Fibroblast of skin of right quadriceps (primary cell): ENCODE results near the gene RAPGEF4.

Source experiments
- DNase-seq: peaks from one replicate; pipeline ENCODE4 v3.0.0-alpha.2; 2013

The RAPGEF4 gene

DNA sequence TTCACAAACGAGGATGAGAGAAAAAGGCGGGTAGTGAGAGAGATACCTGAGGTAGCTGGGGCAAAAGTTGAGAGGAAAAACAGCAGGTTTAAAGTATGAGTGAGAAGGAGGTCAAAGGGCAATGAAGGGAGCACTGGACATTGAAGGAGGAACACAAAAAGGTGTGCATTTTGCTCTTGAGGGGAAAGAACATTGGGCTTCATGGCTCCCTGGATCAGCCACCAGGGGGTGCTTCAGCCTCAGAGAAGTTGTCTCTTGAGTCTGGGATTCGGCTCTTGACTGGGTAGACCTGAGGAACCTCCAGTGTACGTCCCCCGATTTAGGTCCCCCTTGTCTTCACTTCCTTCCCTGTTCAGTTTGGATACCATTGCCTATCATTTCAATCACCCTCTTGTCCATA lies 128.5 kb downstream of the RAPGEF4 start:
- peak; percentile 25 for DNase-seq

DNA sequence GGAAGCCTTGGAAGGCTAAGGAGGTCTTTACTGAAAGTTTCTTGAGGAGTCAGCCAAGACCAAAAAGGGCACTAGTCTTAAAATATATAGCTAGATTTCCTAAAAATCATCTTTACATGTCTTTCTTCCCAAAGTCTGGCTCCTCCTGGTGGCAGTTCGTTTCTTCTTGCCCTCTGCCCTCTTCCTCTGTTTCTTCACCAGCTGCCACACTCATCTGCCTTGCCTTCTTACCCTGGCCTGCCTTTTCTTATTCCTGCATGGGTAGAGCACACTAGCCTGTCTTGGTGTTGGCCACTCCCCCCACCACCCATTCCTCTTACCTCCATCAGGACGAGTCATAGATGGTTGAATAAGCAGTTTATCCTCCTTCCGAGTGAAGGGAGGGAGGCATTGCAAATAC lies 129.8 kb downstream of the RAPGEF4 start:
- DNase-seq = no peak

DNA sequence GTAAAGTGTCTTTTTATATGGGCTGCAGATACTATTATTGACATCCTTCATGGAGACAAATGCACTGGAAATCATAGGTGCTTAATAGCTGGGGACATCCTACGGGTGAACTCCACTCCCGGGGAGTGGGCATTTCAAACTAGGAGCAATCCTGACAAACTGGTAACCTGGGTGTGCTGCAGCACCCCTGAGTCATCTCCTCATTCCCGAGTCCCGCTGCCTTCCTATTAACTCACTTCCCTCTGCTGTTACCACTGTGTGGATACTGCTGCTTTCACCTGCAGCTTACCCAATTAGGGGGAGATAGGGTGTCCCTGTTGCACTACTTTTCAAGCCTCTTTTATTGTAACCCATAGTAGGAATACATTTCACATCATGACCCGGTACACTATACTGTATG lies 134.2 kb downstream of the RAPGEF4 start:
- DNase-seq = no peak

DNA sequence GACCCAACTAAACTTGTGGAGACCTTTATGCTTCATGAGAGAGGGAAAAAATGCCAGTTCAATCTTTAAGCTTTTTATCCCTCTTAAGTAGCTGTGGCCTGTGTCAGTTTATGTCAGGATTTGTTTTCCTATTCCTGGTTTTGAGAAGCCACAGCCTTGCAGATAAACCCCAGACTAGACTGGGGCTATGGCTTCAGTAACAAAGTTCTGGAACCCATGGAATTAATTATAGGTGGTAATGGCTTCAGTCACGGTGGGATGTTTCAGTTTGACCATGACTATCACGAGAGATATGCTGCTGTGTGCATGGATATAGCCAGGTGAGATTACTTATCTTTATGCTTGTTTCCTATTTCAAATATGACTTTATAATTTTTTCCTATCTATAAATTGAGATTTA lies 134.8 kb downstream of the RAPGEF4 start:
- DNase-seq = no peak

DNA sequence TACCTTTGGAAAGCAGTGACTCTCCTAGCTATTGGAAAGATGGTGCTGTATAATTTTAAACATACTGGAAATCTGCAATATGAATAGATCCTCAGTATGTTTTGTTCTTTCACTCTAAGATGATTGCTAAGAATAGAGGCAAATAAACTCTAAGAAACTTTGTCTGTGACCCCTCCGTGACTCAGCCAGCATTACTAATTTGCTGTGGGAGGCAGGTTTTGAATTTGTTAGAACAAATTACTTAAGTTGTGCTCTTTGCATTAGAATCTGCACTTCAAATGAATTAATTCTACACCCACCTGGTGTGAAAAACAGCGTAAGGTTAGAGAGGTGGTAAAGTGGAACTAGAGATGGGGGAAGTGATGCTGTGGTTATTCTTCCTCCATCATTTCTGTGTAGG lies 142.2 kb downstream of the RAPGEF4 start:
- DNase-seq = no peak

DNA sequence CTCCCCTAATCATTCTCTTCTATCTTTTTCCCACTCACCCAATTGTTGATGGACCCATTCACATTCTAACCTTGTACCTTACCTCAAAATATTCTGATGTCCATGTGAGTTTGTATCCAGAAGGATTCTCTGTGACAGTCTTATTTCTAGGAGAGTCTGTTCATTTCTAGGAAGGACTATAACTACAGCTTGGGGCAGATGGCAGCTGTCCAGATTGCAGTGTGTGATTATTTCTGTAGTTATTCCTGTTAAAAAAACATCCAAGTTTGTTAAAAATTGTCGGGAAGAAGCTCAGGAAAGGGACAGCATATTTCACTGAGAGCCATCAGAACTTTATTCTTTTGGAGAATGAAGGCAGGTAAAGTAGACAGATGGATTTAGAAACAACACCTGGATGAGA lies 142.6 kb downstream of the RAPGEF4 start:
- no peak for DNase-seq

DNA sequence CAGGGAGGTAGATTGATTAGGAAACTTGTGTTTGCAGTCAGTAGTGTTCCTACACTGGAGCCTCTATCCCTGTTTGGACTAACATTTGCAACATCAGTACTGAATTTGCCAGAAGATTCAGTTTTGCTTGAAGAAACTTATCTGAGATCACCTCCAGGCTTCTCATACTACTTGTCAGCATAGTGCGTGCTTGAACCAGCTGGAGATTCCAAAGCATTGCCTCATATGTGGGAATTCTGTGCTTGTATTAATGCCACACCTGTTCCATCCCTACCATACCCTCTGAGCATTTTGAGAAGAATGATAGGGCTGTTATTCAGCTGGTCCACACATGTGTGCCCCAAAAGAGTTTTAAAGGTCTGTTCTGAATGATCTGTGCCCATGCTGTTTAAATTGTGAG lies 148.7 kb downstream of the RAPGEF4 start:
- no peak for DNase-seq

DNA sequence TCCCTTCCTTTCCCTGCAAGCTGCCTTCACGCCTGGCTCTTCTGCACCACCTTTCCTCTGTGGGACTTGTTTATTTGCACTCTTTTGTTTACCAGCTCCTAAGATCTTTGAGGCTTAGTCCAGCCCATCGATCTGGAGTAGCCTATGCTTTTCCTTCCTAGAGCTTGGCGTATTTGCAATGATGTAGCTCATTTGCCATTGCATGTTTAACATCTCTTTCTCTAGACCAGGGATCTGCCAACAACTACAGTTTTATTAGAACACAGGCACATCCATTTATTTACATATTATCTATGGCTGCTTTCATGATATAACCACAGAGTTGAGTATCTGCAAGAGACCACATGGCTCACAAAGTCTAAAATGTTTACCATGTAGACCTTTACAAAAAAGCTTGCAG lies 150.4 kb downstream of the RAPGEF4 start:
- no peak for DNase-seq

DNA sequence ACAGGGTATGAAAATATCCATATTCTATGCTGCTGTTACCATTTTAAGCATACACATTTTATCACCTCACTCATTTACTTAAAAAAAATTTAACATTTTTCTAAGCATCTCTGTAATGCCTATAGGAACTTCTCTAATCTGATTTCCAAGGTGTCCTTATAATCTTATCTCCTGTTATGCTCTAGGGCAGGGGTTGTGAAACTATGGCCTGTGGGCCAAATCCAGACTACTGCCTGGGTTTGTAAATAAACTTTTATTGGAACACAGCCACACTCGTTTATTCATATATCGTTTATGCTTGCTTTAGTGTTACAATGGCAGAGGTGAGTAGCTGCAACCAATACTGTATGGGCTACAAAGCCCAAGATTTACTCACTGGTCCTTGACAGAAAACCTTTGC lies 151.6 kb downstream of the RAPGEF4 start:
- no peak for DNase-seq

DNA sequence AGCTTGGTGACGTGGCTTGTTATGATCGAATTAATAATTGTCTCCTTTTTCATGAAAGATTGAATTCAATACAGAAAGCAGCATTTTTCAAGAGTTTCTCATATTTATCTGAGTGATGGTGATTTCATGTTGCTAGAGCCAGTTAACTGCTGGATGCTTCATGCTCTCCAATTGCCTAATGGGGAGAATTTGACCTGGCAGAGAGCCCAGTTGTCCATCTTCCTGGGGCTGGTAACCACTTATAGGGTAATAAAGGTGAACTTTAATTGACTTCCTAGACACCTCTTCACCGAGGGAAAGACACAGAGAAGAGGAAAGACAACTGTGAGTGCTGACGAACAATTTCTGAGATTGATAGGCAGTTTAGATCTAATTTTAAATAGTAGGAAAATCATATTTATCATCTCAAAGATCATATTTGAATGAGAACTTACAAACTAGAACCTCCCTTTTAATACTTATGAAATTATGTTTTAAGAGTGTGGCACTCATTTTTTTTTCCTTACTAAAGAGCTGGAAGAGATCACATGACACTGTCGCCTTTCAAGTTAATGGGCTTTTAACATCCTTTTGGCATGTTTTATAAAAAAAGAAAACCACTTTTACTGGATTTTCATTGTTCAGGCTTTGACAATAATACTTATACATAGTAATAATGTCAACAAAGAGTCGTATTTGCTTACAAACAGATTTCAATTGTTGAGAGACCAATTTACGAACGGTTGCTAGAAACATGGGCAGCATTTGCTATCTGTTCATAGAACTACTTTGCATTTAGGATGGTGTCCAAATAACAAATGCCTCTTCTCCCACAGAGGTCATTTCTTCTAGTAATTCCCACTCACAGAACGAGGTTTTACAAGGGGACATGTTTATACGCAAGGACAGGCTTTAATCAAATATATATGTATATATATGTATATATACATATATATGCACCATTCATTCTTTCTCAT lies 153.3 kb downstream of the RAPGEF4 start:
- no peak for DNase-seq

DNA sequence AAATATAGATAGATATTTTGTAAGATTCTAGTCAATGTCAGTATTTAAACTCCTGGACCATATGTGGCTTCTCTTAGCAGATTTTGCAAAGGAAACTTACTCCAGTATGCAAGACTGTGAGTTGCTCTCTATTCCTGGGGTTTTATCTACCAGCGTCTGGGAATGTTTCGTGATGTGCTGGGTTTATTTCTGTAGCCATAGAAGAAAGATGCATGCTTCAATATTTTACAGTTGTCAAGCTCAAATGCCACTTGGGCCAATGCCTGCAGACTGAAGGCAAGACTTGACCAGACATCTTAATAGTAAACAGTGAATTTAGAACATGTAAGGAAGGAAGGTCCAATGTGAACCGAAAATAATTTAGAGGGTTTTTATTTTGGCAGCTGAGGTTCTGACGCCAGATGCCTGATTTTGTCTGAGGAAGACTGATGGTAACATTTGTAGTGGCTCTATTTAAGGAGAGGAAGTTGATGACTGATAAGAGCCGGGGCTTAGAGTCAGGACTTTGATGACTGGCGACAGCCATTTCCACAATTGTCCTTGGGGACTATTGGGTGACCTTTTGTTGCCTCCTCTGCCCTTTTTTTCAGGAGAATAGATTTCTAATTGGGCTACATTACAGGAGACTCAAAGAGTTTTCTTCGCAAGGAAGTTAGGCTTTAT lies 154.3 kb downstream of the RAPGEF4 start:
- DNase-seq = no peak

DNA sequence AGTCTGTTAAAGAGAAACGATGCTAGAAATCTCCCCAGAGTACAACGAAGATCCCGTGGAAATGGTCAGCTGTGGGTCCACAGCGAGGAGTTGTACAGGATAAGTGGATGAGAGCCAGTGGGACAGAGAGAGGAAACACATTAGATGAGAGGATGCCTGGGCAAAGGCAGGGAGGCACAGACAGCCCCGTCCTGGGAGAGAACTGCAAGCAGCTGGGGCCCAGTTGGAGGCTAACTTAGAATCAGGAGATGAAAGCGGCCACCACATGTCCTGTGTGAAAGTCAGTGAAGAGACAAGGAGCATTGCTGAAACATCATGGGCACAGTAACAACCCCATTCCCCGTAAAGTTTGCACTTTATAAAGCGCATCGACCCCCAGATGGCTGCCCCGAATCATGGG lies 157.5 kb downstream of the RAPGEF4 start:
- no peak for DNase-seq

DNA sequence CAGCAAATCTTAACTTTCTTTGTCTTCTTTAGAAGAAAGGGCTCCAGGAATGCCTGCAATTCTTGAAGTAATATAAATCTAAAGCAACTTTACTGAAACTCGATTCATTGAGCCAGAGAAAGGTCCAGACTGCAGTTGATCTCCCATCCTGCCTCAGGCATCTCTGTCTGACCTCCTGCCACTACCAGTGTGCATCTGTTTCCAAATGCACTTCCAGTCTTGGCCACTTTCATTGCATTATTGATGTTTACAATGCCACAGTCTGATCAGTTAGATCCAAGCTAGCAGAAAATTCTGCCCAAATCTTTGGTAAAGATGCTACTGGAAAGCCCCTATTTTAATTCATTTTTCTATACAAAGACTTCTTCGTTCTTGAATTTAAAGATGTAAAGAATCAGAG lies 158.0 kb downstream of the RAPGEF4 start:
- DNase-seq = no peak

DNA sequence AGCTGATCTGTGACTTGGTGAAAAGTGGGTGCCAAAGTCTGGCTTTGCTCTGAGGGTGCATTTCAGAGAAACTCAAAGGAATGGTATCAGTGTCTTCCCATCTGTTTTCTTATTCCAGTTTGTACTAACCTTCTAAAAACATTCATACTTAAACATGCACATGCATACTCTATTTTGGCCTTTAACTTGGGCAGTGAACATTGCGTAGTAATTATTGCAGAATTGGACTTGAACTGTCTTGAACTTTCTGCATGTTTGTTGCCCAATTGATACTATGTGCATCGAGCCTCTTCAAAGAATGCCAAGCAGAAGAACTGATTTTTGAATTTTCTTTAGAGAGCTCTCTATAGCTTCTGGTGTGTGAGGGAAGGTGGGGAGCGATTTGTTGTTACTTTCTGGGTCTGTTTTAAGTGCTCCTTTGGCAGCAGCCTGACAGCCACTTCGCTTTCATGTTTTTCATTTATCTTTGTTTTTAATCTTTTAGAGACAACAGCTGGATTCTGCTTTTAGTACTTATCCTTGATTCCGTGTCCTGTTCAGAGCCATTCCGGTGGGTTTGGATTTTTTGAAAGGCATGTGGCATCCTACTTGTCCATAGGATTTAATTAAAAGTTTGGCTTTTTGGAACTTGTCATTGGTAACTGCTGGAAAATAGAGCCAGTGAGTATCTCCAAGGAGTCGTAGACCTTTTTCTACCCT lies 159.2 kb downstream of the RAPGEF4 start:
- DNase-seq = no peak

DNA sequence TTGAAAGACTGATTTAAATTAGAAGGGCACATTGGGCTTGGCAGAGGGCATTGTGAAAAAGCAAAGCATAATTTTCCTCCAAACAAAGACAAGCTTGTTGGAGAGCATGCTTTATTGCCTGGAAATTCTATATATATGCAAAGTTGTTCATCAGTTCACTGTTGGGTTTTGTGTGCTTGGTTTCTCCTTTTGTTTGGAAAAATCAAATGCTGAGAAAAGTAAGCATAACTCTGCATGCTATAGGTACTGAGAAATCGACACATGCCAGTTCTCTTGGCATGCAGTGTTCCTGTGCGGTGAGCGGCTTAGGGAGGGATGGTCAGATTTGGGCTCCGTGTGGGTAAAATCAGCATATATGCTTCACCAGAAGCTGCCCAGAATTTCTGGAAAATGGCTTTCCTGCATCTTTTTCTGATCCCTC lies 161.0 kb downstream of the RAPGEF4 start:
- DNase-seq = no peak

DNA sequence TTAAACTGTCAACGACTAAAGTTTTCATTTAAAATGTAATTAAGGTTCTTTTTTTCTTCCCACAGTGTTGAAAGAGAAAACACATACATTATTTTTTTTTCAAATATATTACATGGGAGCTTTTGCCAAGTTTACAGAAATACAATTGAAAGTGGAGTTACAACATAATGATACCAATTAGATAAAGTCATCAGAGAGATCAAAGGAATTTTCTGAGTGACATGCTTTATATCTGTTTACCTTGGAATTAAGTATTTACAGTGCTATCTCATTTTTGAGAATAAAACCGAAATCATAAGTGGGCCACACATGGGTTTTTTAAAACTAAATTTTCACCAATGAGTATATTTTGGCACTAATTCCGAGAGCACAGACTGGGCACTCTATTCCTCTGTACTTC lies 165.2 kb downstream of the RAPGEF4 start:
- no peak for DNase-seq

DNA sequence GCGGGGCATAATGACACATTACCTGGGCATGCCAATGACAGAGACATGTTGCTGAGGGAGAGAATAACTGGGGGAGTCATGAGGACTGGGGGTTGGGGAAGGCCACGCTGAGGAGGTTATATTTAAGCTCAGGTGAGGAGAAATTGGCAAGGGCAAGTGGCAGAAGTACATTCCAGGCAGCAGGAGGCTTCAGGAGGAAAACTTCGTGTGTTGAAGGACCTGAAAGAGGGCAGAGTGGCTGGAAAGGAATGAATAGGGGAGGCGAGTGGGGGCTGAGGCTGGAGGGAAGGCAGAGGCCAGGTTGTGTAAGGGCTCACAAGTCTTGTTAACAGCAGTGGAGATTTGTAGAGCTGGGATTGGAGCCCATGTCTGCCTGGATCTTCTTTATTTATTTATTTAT lies 166.3 kb downstream of the RAPGEF4 start:
- DNase-seq = no peak

DNA sequence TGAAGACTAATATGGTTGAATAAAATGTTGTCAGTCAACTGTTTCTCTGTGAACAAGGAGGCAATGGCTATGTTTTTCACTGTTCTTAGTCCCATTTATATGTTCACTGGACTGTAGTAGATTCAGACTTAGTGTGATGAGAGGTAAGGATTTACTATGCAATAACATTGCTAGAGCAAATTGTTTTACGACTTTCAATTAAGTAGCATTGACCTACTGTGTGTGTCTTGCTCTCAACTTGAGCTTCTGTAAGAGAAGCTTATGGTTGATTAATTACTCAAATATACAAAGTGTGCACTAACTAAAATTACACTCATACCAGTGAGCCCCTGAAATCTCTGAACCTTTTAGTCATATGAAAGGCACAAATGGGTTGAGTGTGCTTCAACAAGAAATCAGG lies 168.6 kb downstream of the RAPGEF4 start:
- no peak for DNase-seq

DNA sequence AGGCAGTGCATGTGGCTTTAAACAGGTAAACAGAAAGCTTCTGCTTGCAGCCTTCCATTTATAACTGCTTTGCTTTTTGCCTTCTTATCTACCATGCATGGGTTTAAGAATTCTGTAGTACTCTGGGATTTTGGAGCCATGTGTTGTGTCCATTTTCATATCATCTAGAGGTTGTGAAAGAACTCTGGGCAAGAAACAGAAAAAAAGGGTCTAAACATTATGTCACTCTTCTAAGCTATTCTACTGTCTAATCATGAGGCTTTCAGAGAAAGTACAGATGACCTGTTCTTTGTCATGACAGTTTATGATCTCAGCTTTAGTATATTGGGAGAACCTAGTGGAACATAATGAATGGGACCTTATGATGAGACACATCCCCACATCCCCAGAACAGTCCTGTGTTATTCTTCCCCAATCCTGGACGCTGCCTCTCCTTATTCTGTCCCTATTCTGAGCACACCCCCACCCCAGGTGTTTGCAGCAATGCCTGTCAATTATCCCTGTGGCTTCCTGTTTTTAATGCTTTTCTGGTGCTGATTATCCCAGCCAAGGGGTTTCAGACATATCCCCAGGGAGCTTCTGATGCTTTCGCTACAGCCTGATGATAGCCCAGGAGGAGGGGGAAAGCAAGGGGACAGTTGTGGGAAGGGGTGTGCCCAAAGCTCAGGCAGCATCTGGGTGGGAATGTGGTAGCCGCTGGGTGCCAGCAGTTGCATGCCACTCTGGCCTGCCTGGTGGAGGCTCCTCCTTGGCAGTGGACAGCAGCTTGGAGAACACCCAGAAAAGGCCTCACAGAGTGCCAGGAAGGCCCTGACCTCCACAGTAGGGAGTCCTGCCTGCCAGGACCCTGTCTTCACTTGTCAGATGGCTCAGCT lies 170.5 kb downstream of the RAPGEF4 start:
- no peak for DNase-seq

DNA sequence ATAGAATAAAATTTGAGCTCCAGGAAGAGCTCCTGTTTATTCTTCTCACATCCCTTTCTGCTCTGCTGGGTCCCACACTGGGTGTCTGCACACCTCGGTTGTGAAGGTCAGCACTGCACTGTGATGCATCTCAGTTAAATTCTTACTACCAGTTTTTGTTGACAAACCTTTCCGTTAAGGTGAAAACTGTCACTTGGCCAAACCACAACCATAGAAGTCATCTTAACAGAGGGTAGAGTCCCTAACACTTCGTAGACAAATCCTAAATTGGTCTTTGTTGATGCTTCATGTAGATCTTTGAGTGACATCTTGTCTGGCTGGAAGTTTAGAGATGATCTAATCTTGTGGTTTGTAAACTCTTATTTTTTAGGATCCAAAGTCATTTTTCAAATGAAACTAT lies 172.6 kb downstream of the RAPGEF4 start:
- DNase-seq = no peak

DNA sequence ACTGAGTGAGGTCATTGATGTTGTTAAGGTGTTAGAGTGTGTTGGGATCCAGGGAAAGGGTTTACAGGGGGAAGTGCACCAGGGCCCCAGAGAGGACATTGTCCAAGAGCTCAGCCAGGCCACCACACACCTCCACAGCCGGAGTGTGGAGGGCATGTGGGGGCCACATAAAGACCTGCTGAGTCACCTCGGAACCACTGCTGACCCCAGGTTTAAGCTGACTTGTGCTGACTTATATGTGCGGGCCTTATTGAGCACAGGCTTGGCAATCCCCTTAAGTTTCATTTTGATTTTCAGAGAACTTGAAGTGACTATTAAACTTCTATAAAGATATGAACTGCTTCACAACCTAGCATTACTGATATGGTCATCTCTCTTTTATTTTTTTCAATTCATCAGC lies 173.8 kb downstream of the RAPGEF4 start:
- no peak for DNase-seq

DNA sequence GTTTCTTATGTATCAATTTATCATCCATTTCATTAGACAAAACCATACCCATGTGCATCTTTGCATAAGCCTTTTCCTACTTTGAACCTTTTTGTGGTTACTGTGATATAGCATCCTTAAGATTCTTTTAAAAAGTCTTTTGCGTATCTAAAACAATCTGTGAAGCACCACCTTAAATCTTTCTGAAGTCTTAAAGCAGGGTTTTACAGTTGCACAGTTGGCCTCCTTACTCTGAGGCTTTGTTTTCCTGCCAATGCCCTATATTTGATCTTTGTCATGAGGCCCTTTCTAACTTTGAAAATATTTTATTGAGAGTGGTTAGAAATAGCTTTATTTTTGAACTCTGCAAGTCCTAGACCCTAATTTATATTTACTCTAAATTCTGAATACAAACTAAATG lies 176.6 kb downstream of the RAPGEF4 start:
- no peak for DNase-seq
